Neuronal stem cell (in vitro differentiated cells): ENCODE results near the gene TXNDC8.
A peak's percentile ranks its signal among the peaks of the same experiment; 100 is the strongest.

Source experiments
- DNase-seq: peaks from one replicate; pipeline ENCODE4 v3.0.0-alpha.2; 2013; ENCODE audit warnings: low spot score
- H2AFZ ChIP-seq: one replicate; pipeline ENCODE4 v1.6.1; 2013; ENCODE audit warnings: mild to moderate bottlenecking, low read length, inconsistent platforms
- H2AK5ac ChIP-seq: 2 replicates; pipeline ENCODE4 v1.6.1; 2013; ENCODE audit warnings: low read depth, mild to moderate bottlenecking, inconsistent platforms, low read length, moderate library complexity, mixed read lengths
- H2BK120ac ChIP-seq: 2 replicates; pipeline ENCODE4 v1.6.1; 2013; ENCODE audit warnings: low read depth, mild to moderate bottlenecking, inconsistent platforms, low read length, moderate library complexity, mixed read lengths
- H2BK12ac ChIP-seq: one replicate; pipeline ENCODE4 v1.6.1; 2013; ENCODE audit warnings: low read length, inconsistent platforms
- H2BK15ac ChIP-seq: 2 replicates; pipeline ENCODE4 v1.6.1; 2013; ENCODE audit warnings: mild to moderate bottlenecking, low read length, inconsistent platforms, mixed read lengths
- H2BK5ac ChIP-seq: one replicate; pipeline ENCODE4 v1.6.1; 2013; ENCODE audit warnings: inconsistent platforms, mild to moderate bottlenecking, low read length, moderate library complexity
- H3K14ac ChIP-seq: one replicate; pipeline ENCODE4 v1.6.1; 2013; ENCODE audit warnings: low read length, inconsistent platforms
- H3K18ac ChIP-seq: 2 replicates; pipeline ENCODE4 v1.6.1; 2013; ENCODE audit warnings: low read length, inconsistent platforms
- H3K23ac ChIP-seq: 2 replicates; pipeline ENCODE4 v1.6.1; 2013; ENCODE audit warnings: low read depth, mild to moderate bottlenecking, mixed read lengths, low read length, inconsistent platforms; ENCODE audit not compliant: poor library complexity
- H3K27ac ChIP-seq: replicated peaks from 3 replicates; pipeline ENCODE4 v1.5.1; 2013; ENCODE audit warnings: low read length, inconsistent platforms
- H3K27me3 ChIP-seq, 3 experiments: 2 replicates each; pipeline ENCODE4 v1.6.1; 2013; ENCODE audit warnings: low read length in 3 of 3, mild to moderate bottlenecking in 2 of 3, inconsistent platforms in 1 of 3, low read depth in 1 of 3, mixed read lengths in 1 of 3, moderate library complexity in 1 of 3; ENCODE audit not compliant: control insufficient read depth in 3 of 3, insufficient read depth in 3 of 3
- H3K36me3 ChIP-seq, 2 donors: replicated peaks in 1 of 2; 2 replicates each; pipeline ENCODE4 v1.6.1; 2013; ENCODE audit warnings: low read length in 2 of 2; ENCODE audit not compliant: control insufficient read depth in 2 of 2, insufficient read depth in 2 of 2
- H3K4ac ChIP-seq: 2 replicates; pipeline ENCODE4 v1.6.1; 2013; ENCODE audit warnings: inconsistent platforms, mild to moderate bottlenecking, low read length, moderate library complexity
- H3K4me1 ChIP-seq, 2 donors: 1 replicate in 1 of 2; 2 replicates in 1 of 2; pipeline ENCODE4 v1.6.1; 2013; ENCODE audit warnings: low read length in 2 of 2, low read depth in 1 of 2; ENCODE audit not compliant: control insufficient read depth in 2 of 2, insufficient read depth in 1 of 2
- H3K4me2 ChIP-seq: one replicate; pipeline ENCODE4 v1.6.1; 2013; ENCODE audit warnings: mild to moderate bottlenecking, low read length, inconsistent platforms; ENCODE audit not compliant: insufficient read depth, poor library complexity, severe bottlenecking
- H3K4me3 ChIP-seq, 2 donors: 2 replicates each; pipeline ENCODE4 v1.5.1; 2013; ENCODE audit warnings: low read length in 2 of 2, mild to moderate bottlenecking in 2 of 2, inconsistent platforms in 1 of 2, moderate library complexity in 1 of 2
- H3K79me1 ChIP-seq: one replicate; pipeline ENCODE4 v1.6.1; 2013; ENCODE audit warnings: low read depth, mild to moderate bottlenecking, inconsistent platforms, low read length, moderate library complexity
- H3K9ac ChIP-seq: one replicate; pipeline ENCODE4 v1.6.1; 2013; ENCODE audit warnings: mild to moderate bottlenecking, low read depth, low read length, inconsistent platforms; ENCODE audit not compliant: poor library complexity
- H3K9me3 ChIP-seq, 2 donors: replicated peaks in 1 of 2; 2 replicates each; pipeline versions ENCODE3 to v1.6.1; 2013; ENCODE audit warnings: low read length in 2 of 2, mild to moderate bottlenecking in 2 of 2, inconsistent platforms in 1 of 2, low read depth in 1 of 2, mixed read lengths in 1 of 2, moderate library complexity in 1 of 2; ENCODE audit not compliant: control insufficient read depth in 2 of 2, insufficient read depth in 1 of 2
- H4K8ac ChIP-seq: one replicate; pipeline ENCODE4 v1.6.1; 2013; ENCODE audit warnings: low read depth, mild to moderate bottlenecking, inconsistent platforms, low read length, moderate library complexity
- H4K91ac ChIP-seq: one replicate; pipeline ENCODE4 v1.6.1; 2013; ENCODE audit warnings: low read length, low read depth, mild to moderate bottlenecking, inconsistent platforms; ENCODE audit not compliant: poor library complexity
- WGBS, 2 donors: extraction: QIAGEN DNeasy Blood & Tissue Kit; methylation state at CpG; one replicate each; pipeline ENCODE4 v1.1.7; 2013; ENCODE audit warnings: missing lambda C conversion rate in 2 of 2, mixed read lengths in 1 of 2; ENCODE audit not compliant: insufficient read length in 2 of 2, insufficient replicate concordance in 1 of 2; ENCODE audit errors: extremely low coverage in 2 of 2; 5-methylcytosine and 5-hydroxymethylcytosine counted together

The TXNDC8 gene

GRCh38 chr9:110291921-110292557 is 45.6 kb downstream of the TXNDC8 start:
- Histone ChIP-seq H3K79me1 (no peaks in the 10 kb centered on the region), H3K27me3 (peaks cover 0 to 5% (median 0%) of the 10 kb centered on the region in 3 experiments), H2BK120ac (no peak overlapping the region), H3K4me1 (no peaks in the 10 kb centered on the region), H3K23ac (no peak overlapping the region), H3K4ac (no peak overlapping the region), H3K18ac (no peak overlapping the region), H2AFZ (no peak overlapping the region), H4K91ac (no peak overlapping the region), H3K27ac (no peak overlapping the region), H2AK5ac (no peak overlapping the region), H3K9me3 (no peaks in the 10 kb centered on the region), H3K36me3 (no peaks in the 10 kb centered on the region), H2BK12ac (no peak overlapping the region), H4K8ac (no peak overlapping the region), H3K14ac (peak overlapping the region; percentile 75), H2BK15ac (no peak overlapping the region), H3K4me3 (no peak overlapping the region), H3K4me2 (no peak overlapping the region), H2BK5ac (no peak overlapping the region), H3K9ac (no peak overlapping the region)
- no CpG with 5 or more reads among the region's 28 CpGs for WGBS, 2 donors
- no peak for DNase-seq

GRCh38 chr9:110290001-110290400 is 47.7 kb downstream of the TXNDC8 start:
- no CpG with 5 or more reads among the region's 1 CpG for WGBS, 2 donors

GRCh38 chr9:110288503-110288902 is 49.2 kb downstream of the TXNDC8 start:
- WGBS, 2 donors: no CpG with 5 or more reads among the region's 4 CpGs
- Histone ChIP-seq H4K8ac (no peak overlapping the region), H2BK5ac (no peak overlapping the region), H3K79me1 (no peaks in the 10 kb centered on the region), H3K4me2 (no peak overlapping the region), H3K27ac (no peak overlapping the region), H3K9ac (no peak overlapping the region), H3K4me1 (no peaks in the 10 kb centered on the region), H3K4me3 (no peak overlapping the region), H2AFZ (no peak overlapping the region), H3K27me3 (peaks cover 0 to 5% (median 0%) of the 10 kb centered on the region in 3 experiments), H3K23ac (no peak overlapping the region), H3K36me3 (no peaks in the 10 kb centered on the region), H2BK12ac (no peak overlapping the region), H2BK120ac (no peak overlapping the region), H3K9me3 (no peaks in the 10 kb centered on the region), H3K18ac (no peak overlapping the region), H3K4ac (no peak overlapping the region), H4K91ac (no peak overlapping the region), H2AK5ac (no peak overlapping the region), H3K14ac (no peak overlapping the region), H2BK15ac (no peak overlapping the region)
- DNase-seq: no peak

More at GRCh38 chr9:110290001-110290400, 47.7 kb downstream of the TXNDC8 start:
- Histone ChIP-seq H3K4me3 (no peak overlapping the region), H3K9me3 (no peaks in the 10 kb centered on the region), H2BK5ac (no peak overlapping the region), H3K4me1 (no peaks in the 10 kb centered on the region), H4K8ac (no peak overlapping the region), H3K18ac (no peak overlapping the region), H4K91ac (no peak overlapping the region), H2AK5ac (no peak overlapping the region), H3K36me3 (no peaks in the 10 kb centered on the region), H3K9ac (no peak overlapping the region), H3K23ac (no peak overlapping the region), H2BK12ac (no peak overlapping the region), H3K4me2 (no peak overlapping the region), H2AFZ (no peak overlapping the region), H3K14ac (no peak overlapping the region), H2BK15ac (no peak overlapping the region), H2BK120ac (no peak overlapping the region), H3K79me1 (no peaks in the 10 kb centered on the region), H3K27ac (no peak overlapping the region), H3K27me3 (peaks cover 0 to 5% (median 0%) of the 10 kb centered on the region in 3 experiments), H3K4ac (no peak overlapping the region)
- no peak for DNase-seq

GRCh38 chr9:110287289-110287680 is 50.4 kb downstream of the TXNDC8 start:
- Histone ChIP-seq H3K14ac (no peak overlapping the region), H2AFZ (no peak overlapping the region), H4K8ac (no peak overlapping the region), H2BK15ac (no peak overlapping the region), H3K4me1 (no peaks in the 10 kb centered on the region), H2AK5ac (no peak overlapping the region), H3K4ac (no peak overlapping the region), H3K9me3 (no peaks in the 10 kb centered on the region), H3K18ac (no peak overlapping the region), H3K9ac (no peak overlapping the region), H3K79me1 (no peaks in the 10 kb centered on the region), H2BK5ac (no peak overlapping the region), H3K23ac (no peak overlapping the region), H3K4me2 (no peak overlapping the region), H3K36me3 (no peaks in the 10 kb centered on the region), H3K4me3 (no peak overlapping the region), H3K27me3 (peaks cover 0 to 5% (median 0%) of the 10 kb centered on the region in 3 experiments), H2BK120ac (no peak overlapping the region), H2BK12ac (no peak overlapping the region), H4K91ac (no peak overlapping the region), H3K27ac (no peak overlapping the region)
- DNase-seq: no peak
- WGBS, 2 donors: no CpG with 5 or more reads among the region's 6 CpGs
